ENCODE measurements around the gene IGSF9.

DNA sequence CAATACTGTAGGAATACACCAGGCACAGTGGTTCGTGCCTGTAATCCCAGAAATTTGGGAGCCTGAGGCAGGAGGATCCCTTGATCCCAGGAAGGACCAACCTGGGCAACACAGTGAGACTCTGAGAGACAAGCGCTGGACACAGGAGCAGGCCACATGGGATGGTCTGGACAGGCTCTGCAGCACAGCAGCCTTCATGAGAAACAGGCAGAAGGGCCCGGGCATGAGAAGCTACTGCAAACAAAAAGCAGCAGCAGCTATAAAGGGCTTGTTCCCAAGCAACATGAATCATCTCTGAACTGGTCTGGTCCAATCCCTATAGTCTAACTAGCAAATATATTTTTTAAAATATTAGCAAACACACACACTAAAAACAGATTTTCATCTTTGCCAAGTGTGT is 44.2 kb upstream of the IGSF9 start:
- TF ChIP-seq, protein P1, sequence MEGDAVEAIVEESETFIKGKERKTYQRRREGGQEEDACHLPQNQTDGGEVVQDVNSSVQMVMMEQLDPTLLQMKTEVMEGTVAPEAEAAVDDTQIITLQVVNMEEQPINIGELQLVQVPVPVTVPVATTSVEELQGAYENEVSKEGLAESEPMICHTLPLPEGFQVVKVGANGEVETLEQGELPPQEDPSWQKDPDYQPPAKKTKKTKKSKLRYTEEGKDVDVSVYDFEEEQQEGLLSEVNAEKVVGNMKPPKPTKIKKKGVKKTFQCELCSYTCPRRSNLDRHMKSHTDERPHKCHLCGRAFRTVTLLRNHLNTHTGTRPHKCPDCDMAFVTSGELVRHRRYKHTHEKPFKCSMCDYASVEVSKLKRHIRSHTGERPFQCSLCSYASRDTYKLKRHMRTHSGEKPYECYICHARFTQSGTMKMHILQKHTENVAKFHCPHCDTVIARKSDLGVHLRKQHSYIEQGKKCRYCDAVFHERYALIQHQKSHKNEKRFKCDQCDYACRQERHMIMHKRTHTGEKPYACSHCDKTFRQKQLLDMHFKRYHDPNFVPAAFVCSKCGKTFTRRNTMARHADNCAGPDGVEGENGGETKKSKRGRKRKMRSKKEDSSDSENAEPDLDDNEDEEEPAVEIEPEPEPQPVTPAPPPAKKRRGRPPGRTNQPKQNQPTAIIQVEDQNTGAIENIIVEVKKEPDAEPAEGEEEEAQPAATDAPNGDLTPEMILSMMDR (IDR thresholded peaks at IDR 0.05): no peak
- no peak for TF ChIP-seq POLR2A (IDR thresholded peaks at IDR 0.05)

Measured in thyroid gland (tissue), 4 donors.